ENCODE data around the gene RAB5IF. TPM values are rescaled to one million over a fixed set of nuclear protein-coding genes. Genes with fewer than 3 reads are reported as not detected.

Gene RAB5IF
- total and polyA plus RNA-seq, 9 of the 15 experiments (the other 6 are each of a cell fraction or from before 2014, with no cell fraction given) = 26.5 to 198 (median 134) TPM

DNA sequence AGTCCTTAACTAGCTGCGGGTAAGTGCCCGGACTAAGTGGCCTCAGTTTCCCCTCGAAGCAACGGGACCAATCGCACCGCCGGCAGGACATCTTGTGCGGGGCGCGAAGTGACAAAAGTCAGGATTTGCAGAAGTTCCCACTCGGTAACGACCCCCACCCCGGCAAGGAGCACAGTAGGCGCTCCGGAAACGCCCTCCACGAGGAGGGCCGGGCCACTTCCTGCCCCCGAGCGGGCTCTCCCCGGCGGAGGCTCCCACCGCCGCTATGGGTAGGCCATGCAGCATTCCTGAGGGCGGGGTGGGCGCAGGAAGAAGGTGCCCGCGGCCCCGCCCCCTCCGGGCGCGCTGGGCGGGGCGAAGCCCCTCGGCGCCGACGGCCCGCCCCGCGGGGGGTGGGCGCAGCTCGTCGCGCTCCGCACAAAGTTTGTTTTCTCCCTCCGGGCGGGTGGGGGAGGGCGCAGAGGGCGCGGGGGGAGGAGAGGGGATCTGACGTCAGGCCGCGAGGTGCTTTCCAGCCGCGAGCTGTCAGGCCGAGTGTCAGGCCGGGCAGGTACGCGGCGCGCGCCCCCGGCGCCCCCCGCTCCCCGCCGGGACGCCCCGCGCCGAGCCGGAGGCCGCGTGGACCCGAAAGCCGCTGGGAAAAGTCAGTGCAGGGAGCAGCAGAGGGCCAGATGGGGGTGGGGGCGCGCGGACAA lies 32.3 kb upstream of the RAB5IF start, which contains the start of gene TGIF2 (continued):
- TF ChIP-seq FOXK2 (conservative IDR thresholded peaks at IDR 0.05 in 1 of 2, IDR thresholded peaks at IDR 0.05 in 1 of 2; ENCODE audit: low read depth in 2 of 2) = no peak
- TF ChIP-seq, protein P1, sequence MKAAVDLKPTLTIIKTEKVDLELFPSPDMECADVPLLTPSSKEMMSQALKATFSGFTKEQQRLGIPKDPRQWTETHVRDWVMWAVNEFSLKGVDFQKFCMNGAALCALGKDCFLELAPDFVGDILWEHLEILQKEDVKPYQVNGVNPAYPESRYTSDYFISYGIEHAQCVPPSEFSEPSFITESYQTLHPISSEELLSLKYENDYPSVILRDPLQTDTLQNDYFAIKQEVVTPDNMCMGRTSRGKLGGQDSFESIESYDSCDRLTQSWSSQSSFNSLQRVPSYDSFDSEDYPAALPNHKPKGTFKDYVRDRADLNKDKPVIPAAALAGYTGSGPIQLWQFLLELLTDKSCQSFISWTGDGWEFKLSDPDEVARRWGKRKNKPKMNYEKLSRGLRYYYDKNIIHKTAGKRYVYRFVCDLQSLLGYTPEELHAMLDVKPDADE (conservative IDR thresholded peaks at IDR 0.05; ENCODE audit: control insufficient read depth, low read depth, low read length) = peak; percentile 51
- no peak for TF ChIP-seq KAT2B (IDR thresholded peaks at IDR 0.05; ENCODE audit: low read depth, low read length)

- Histone ChIP-seq H3K27me3 (ENCODE audit: control insufficient read depth in 2 of 2, insufficient read depth in 2 of 2, low read length in 2 of 2) (no peaks in the 10 kb centered on the region), H3K4me2 (ENCODE audit: insufficient read depth, low read length) (peak overlapping the region; percentile 63), H3K9me3 (replicated peaks; ENCODE audit: control insufficient read depth, insufficient read depth, low read depth, low read length) (no peaks in the 10 kb centered on the region), H3K4me3 (peak overlapping the region; percentile 80), H2AFZ (ENCODE audit: low read depth, low read length) (peak overlapping the region; percentile 38; the same call in 1 of the 2 replicates), H3K36me3 (ENCODE audit: control insufficient read depth, insufficient read depth, low read length) (peaks cover 21% of the 10 kb centered on the region; the same call in 2 of the 3 replicates), H4K20me1 (replicated peaks; ENCODE audit: control insufficient read depth, insufficient read depth, low read length) (peaks cover 9% of the 10 kb centered on the region), H3K4me1 (replicated peaks in 1 of 2; ENCODE audit: control insufficient read depth in 2 of 2, insufficient read depth in 2 of 2, low read length in 2 of 2) (peaks cover 42 to 50% of the 10 kb centered on the region in 2 experiments), H3K27ac (ENCODE audit: extremely low read depth, low read depth, low read length) (peak overlapping the region; percentile 92), H3K9me1 (ENCODE audit: control insufficient read depth, insufficient read depth, low read length) (peaks cover 3% of the 10 kb centered on the region), H3K9ac (ENCODE audit: insufficient read depth in 1 of 2, low read depth in 2 of 2, low read length in 2 of 2) (peak overlapping the region; percentile 80 to 95; a peak in 3 of 4 replicates), H3K79me2 (ENCODE audit: control insufficient read depth, insufficient read depth, low read length) (peaks cover 43% of the 10 kb centered on the region)
- CTCF ChIA-PET (ENCODE audit: low intra/inter-chr PET ratio) = interaction anchor here (0.8 to 1.4 kb wide), 2 partner anchors 18 to 171 kb away, joined by 3 read pairs; no protein-coding TSS in a partner anchor
- in situ Hi-C loops (cut with MboI) = no loop called here
- peak; percentile 4 for ATAC-seq
- intact Hi-C loops (cut with micrococcal nuclease) = loop anchor here (5.0 kb wide), 1 partner anchor 378 kb away; the partner anchor contains the start of gene SAMHD1
- 2% methylated on average over 32 of the region's 53 CpGs for WGBS (ENCODE audit: insufficient coverage, low coverage, missing lambda C conversion rate)
- DNase-seq (ENCODE audit: extremely low read depth in 1 of 4, low spot score in 3 of 4) = peak; percentile 50 to 70 (median 66)
- no peak for FAIRE-seq
- POLR2A ChIA-PET = interaction anchor here (0.5 kb wide), 1 partner anchor 459 kb away, joined by 3 read pairs; no protein-coding TSS in a partner anchor
- TSS peak; percentile 51 for BruUV-seq (replicated peaks)
- TF ChIP-seq U2AF1 (optimal IDR thresholded peaks at IDR 0.05; ENCODE audit: low read depth, low read length) = peak; percentile 10
- TF ChIP-seq, protein P2, sequence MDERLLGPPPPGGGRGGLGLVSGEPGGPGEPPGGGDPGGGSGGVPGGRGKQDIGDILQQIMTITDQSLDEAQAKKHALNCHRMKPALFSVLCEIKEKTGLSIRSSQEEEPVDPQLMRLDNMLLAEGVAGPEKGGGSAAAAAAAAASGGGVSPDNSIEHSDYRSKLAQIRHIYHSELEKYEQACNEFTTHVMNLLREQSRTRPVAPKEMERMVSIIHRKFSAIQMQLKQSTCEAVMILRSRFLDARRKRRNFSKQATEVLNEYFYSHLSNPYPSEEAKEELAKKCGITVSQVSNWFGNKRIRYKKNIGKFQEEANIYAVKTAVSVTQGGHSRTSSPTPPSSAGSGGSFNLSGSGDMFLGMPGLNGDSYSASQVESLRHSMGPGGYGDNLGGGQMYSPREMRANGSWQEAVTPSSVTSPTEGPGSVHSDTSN (CRISPR knock-in tag; IDR thresholded peaks at IDR 0.05; ENCODE audit: low read depth) = peak; percentile 37; the same call in 1 of the 2 replicates
- TF ChIP-seq, protein P2 (tag; conservative IDR thresholded peaks at IDR 0.05; ENCODE audit: low read depth) = no peak
- TF ChIP-seq ZNF740 (CRISPR knock-in tag; IDR thresholded peaks at IDR 0.05) = peak; percentile 63; the same call in 1 of the 2 replicates
- no peak; a peak in 1 of 4 replicates for TF ChIP-seq ZNF740 (tag; IDR thresholded peaks at IDR 0.05)
- TF ChIP-seq CXXC5 (CRISPR knock-in tag; IDR thresholded peaks at IDR 0.05) = peak; percentile 3
- no peak for TF ChIP-seq MIER1 (IDR thresholded peaks at IDR 0.05; ENCODE audit: low read depth)
- peak; percentile 69; the same call in 1 of the 2 replicates for TF ChIP-seq ZBTB7A (IDR thresholded peaks at IDR 0.05; ENCODE audit: borderline replicate concordance, control insufficient read depth, low read depth, low read length)
Measured at GRCh38 chr20:36573798-36574365, 31.7 kb upstream of the RAB5IF start.

Measured in K562 (cell line).